Osteoblast (primary cell): ENCODE data around the gene RASSF7. TPM values are rescaled to one million over a fixed set of nuclear protein-coding genes. Genes with fewer than 3 reads are reported as not detected.

Experiments
- DNase-seq: peaks from one replicate; pipeline ENCODE4 v3.0.0; 2011; ENCODE audit warnings: low spot score, mixed read lengths; ENCODE audit not compliant: insufficient read length; ENCODE audit errors: missing footprints
- H2AFZ ChIP-seq: 2 replicates; pipeline ENCODE4 v1.6.0; 2011; ENCODE audit warnings: mild to moderate bottlenecking, low read length
- H3K27ac ChIP-seq: 2 replicates; pipeline ENCODE4 v1.5.1; 2011; ENCODE audit warnings: mild to moderate bottlenecking, low read depth, low read length, moderate library complexity
- H3K27me3 ChIP-seq: 2 replicates; pipeline ENCODE4 v1.6.0; 2012; ENCODE audit warnings: mild to moderate bottlenecking, control low read depth, inconsistent platforms, low read length, moderate library complexity; ENCODE audit not compliant: insufficient read depth
- H3K36me3 ChIP-seq: 2 replicates; pipeline ENCODE4 v1.5.1; 2011; ENCODE audit warnings: mild to moderate bottlenecking, low read length, control low read depth, moderate library complexity; ENCODE audit not compliant: insufficient read depth
- H3K4me1 ChIP-seq: 2 replicates; pipeline ENCODE4 v1.5.1; 2011; ENCODE audit warnings: mild to moderate bottlenecking, low read length, control low read depth, moderate library complexity; ENCODE audit not compliant: insufficient read depth
- H3K4me2 ChIP-seq: 2 replicates; pipeline ENCODE4 v1.6.0; 2011; ENCODE audit warnings: mild to moderate bottlenecking, low read length; ENCODE audit not compliant: insufficient read depth
- H3K4me3 ChIP-seq: fragments of 200-600 bp; sonication (generic); 3 replicates; pipeline ENCODE4 v1.5.1; 2012; ENCODE audit warnings: mild to moderate bottlenecking, low read length, inconsistent platforms; ENCODE audit not compliant: insufficient read depth
- H3K79me2 ChIP-seq: 2 replicates; pipeline ENCODE4 v1.6.0; 2012; ENCODE audit warnings: mild to moderate bottlenecking, low read length, control low read depth, inconsistent platforms; ENCODE audit not compliant: insufficient read depth
- H3K9me3 ChIP-seq: 2 replicates; pipeline ENCODE4 v1.5.1; 2011; ENCODE audit warnings: low read depth, low read length, control low read depth
- H4K20me1 ChIP-seq: 2 replicates; pipeline ENCODE4 v1.6.0; 2012; ENCODE audit warnings: mild to moderate bottlenecking, low read length, control low read depth; ENCODE audit not compliant: insufficient read depth
- CTCF ChIP-seq: IDR thresholded peaks from 2 replicates; pipeline ENCODE4 v1.5.1; 2011; ENCODE audit warnings: mild to moderate bottlenecking, low read depth, low read length, moderate library complexity; ENCODE audit errors: extremely low read depth
- total RNA-seq: library from RNA; depleted of rRNA; stranded (reverse); fragments of >200 nt; gene quantifications from 2 replicates; pipeline ENCODE4 v1.2.3, GENCODE V29; 2012

RASSF7 gene
- total RNA-seq, 1 donor = 6.2 TPM

- Histone ChIP-seq H3K36me3 (peaks cover 13% of the 10 kb centered on the region), H3K4me3 (no peak overlapping the region), H3K9me3 (no peaks in the 10 kb centered on the region), H2AFZ (no peak overlapping the region), H3K79me2 (peaks cover 7% of the 10 kb centered on the region), H3K4me1 (peaks cover 2% of the 10 kb centered on the region), H3K27me3 (no peaks in the 10 kb centered on the region), H3K4me2 (no peak overlapping the region), H4K20me1 (peaks cover 19% of the 10 kb centered on the region), H3K27ac (no peak overlapping the region)
- peak; percentile 67 for DNase-seq
- no peak for TF ChIP-seq CTCF
These were observed 31.7 kb upstream of the RASSF7 start for GRCh38 chr11:528815-529727.

- no peaks in the 10 kb centered on the region for H3K27me3 ChIP-seq
- H3K4me3 ChIP-seq = no peak overlapping the region
- H3K36me3 ChIP-seq = peaks cover 13% of the 10 kb centered on the region
- peaks cover 15% of the 10 kb centered on the region for H3K79me2 ChIP-seq
- no peak overlapping the region for H3K4me2 ChIP-seq
- peak; percentile 80 for DNase-seq
- H2AFZ ChIP-seq = no peak overlapping the region
- no peak overlapping the region for H3K27ac ChIP-seq
- no peaks in the 10 kb centered on the region for H3K9me3 ChIP-seq
- peaks cover 23% of the 10 kb centered on the region for H4K20me1 ChIP-seq
- TF ChIP-seq CTCF = no peak
- peaks cover 7% of the 10 kb centered on the region for H3K4me1 ChIP-seq
These were observed 30.9 kb upstream of the RASSF7 start for GRCh38 chr11:529728-530411.

GRCh38 chr11:530960-531831 lies 29.6 kb upstream of the RASSF7 start:
- no peak overlapping the region for H2AFZ ChIP-seq
- no peak overlapping the region for H3K27ac ChIP-seq
- H3K4me1 ChIP-seq = peaks cover 10% of the 10 kb centered on the region
- H4K20me1 ChIP-seq = peaks cover 23% of the 10 kb centered on the region
- DNase-seq = peak; percentile 87
- no peaks in the 10 kb centered on the region for H3K9me3 ChIP-seq
- peaks cover 16% of the 10 kb centered on the region for H3K79me2 ChIP-seq
- peaks cover 13% of the 10 kb centered on the region for H3K36me3 ChIP-seq
- H3K4me3 ChIP-seq = no peak overlapping the region
- no peak for TF ChIP-seq CTCF
- no peak overlapping the region for H3K4me2 ChIP-seq
- H3K27me3 ChIP-seq = no peaks in the 10 kb centered on the region
